ENCODE data around the gene MLF1.

- TF ChIP-seq, protein P1, sequence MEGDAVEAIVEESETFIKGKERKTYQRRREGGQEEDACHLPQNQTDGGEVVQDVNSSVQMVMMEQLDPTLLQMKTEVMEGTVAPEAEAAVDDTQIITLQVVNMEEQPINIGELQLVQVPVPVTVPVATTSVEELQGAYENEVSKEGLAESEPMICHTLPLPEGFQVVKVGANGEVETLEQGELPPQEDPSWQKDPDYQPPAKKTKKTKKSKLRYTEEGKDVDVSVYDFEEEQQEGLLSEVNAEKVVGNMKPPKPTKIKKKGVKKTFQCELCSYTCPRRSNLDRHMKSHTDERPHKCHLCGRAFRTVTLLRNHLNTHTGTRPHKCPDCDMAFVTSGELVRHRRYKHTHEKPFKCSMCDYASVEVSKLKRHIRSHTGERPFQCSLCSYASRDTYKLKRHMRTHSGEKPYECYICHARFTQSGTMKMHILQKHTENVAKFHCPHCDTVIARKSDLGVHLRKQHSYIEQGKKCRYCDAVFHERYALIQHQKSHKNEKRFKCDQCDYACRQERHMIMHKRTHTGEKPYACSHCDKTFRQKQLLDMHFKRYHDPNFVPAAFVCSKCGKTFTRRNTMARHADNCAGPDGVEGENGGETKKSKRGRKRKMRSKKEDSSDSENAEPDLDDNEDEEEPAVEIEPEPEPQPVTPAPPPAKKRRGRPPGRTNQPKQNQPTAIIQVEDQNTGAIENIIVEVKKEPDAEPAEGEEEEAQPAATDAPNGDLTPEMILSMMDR (conservative IDR thresholded peaks at IDR 0.05), result no peak
- TF ChIP-seq EZH2 (IDR thresholded peaks at IDR 0.05; ENCODE audit: low read depth), result no peak
Observed at GRCh38 chr3:158590223-158590622, 19.2 kb downstream of the MLF1 start.
